GM12878 (cell line): ENCODE measurements around the gene SLC25A46. TPM values are rescaled to one million over a fixed set of nuclear protein-coding genes. Genes with fewer than 3 reads are reported as not detected.

Source experiments
- ATAC-seq: fragments of 200-7000 bp; cut with Tn5 transposase; 3 replicates; pipeline ENCODE4 v1.9.1; 2020; ENCODE audit warnings: mild to moderate bottlenecking, moderate library complexity
- BruUV-seq: library from RNA; stranded (reverse); fragments of 400-500 nt; replicated peaks from 2 replicates; lab custom pipeline; 2021; lab: Mats Ljungman, UMichigan
- CTCF ChIA-PET: fragments of 300-600 bp; sonication (Branson Sonifier 250); formaldehyde crosslinking; extraction: SDS; loops from one replicate; lab custom pipeline; 2021; ENCODE audit warnings: inconsistent platforms; lab: Yijun Ruan, JAX
- POLR2A ChIA-PET: fragments of 350-600 bp; formaldehyde crosslinking; extraction: SDS; loops from one replicate; lab custom pipeline; 2021; ENCODE audit warnings: inconsistent platforms; lab: Charles Lee
- RAD21 ChIA-PET: fragments of 300-600 bp; sonication (Branson Sonifier 250); formaldehyde crosslinking; loops from one replicate; lab custom pipeline; 2023; ENCODE audit warnings: antibody characterized with exemption; ENCODE audit not compliant: unreplicated experiment; lab: Charles Lee
- SMC1A ChIA-PET: fragments of 300-600 bp; sonication (Branson Sonifier 250); formaldehyde crosslinking; loops from one replicate; lab custom pipeline; 2023; ENCODE audit not compliant: unreplicated experiment, uncharacterized antibody; lab: Charles Lee
- DNase-seq: peaks from one replicate; pipeline ENCODE4 v3.0.0-alpha.2; 2011; ENCODE audit warnings: low read depth, low spot score
- FAIRE-seq: peaks from 3 replicates; lab custom pipeline; 2011; peaks lifted over from hg19 to GRCh38; lab: Jason Lieb, UNC
- H2AFZ ChIP-seq: 2 replicates; pipeline ENCODE4 v1.6.0; 2011; ENCODE audit warnings: low read depth, low read length, control low read depth; ENCODE audit not compliant: control insufficient read depth
- H3K27ac ChIP-seq: 2 replicates; pipeline ENCODE4 v1.5.1; 2011; ENCODE audit warnings: control low read depth; ENCODE audit not compliant: control insufficient read depth, insufficient read depth
- H3K27me3 ChIP-seq, 2 experiments: replicated peaks in 1 of 2; 2 replicates each; pipeline versions ENCODE4 v1.6.0 to v1.6.1; 2011; ENCODE audit warnings: low read length in 1 of 2; ENCODE audit not compliant: control insufficient read depth in 2 of 2, insufficient read depth in 2 of 2
- H3K36me3 ChIP-seq, 2 experiments: 2 replicates each; pipeline ENCODE4 v1.5.1; 2011; ENCODE audit warnings: low read length in 1 of 2; ENCODE audit not compliant: control insufficient read depth in 2 of 2, insufficient read depth in 2 of 2
- H3K4me1 ChIP-seq: 2 replicates; pipeline ENCODE4 v1.6.1; 2011; ENCODE audit warnings: mild to moderate bottlenecking, low read length, moderate library complexity, mixed read lengths; ENCODE audit not compliant: control insufficient read depth, insufficient read depth
- H3K4me2 ChIP-seq: 2 replicates; pipeline ENCODE4 v1.6.0; 2011; ENCODE audit warnings: control low read depth; ENCODE audit not compliant: control insufficient read depth, insufficient read depth
- H3K4me3 ChIP-seq: fragments of 200-600 bp; sonication (generic); 2 replicates; pipeline ENCODE4 v1.5.1; 2016
- H3K79me2 ChIP-seq: 2 replicates; pipeline ENCODE4 v1.6.0; 2011; ENCODE audit warnings: low read length; ENCODE audit not compliant: control insufficient read depth, insufficient read depth
- H3K9ac ChIP-seq: 2 replicates; pipeline ENCODE4 v1.8.0; 2011; ENCODE audit warnings: low read length, control low read depth, mixed read lengths; ENCODE audit not compliant: control insufficient read depth, insufficient read depth
- H3K9me3 ChIP-seq: replicated peaks from 3 replicates; pipeline ENCODE4 v1.5.1; 2011; ENCODE audit warnings: mild to moderate bottlenecking, low read length; ENCODE audit not compliant: control insufficient read depth, insufficient read depth
- H4K20me1 ChIP-seq: 2 replicates; pipeline ENCODE4 v1.6.0; 2011; ENCODE audit not compliant: control insufficient read depth, insufficient read depth
- BCL11A ChIP-seq: IDR thresholded peaks from 2 replicates; pipeline ENCODE4 v1.6.1; 2011; ENCODE audit warnings: low read depth, low read length
- BCL3 ChIP-seq: IDR thresholded peaks from 2 replicates; pipeline ENCODE4 v1.6.1; 2011; ENCODE audit warnings: borderline replicate concordance, low read depth, mild to moderate bottlenecking, moderate library complexity, low read length; ENCODE audit not compliant: insufficient read depth, poor library complexity, severe bottlenecking
- CBFB ChIP-seq: IDR thresholded peaks from 2 replicates; pipeline ENCODE4 v1.6.1; 2016; ENCODE audit warnings: antibody characterized with exemption, low read depth
- EZH2 ChIP-seq: IDR thresholded peaks from 2 replicates; pipeline ENCODE4 v1.6.1; 2012; ENCODE audit warnings: low read depth, mild to moderate bottlenecking, control low read depth, inconsistent platforms, low read length, borderline replicate concordance; ENCODE audit not compliant: control insufficient read depth
- HCFC1 ChIP-seq: fragments of 150-350 bp; IDR thresholded peaks from 2 replicates; pipeline ENCODE4 v1.6.1; 2014; ENCODE audit warnings: low read length
- LARP7 ChIP-seq: fragments of 450-650 bp; IDR thresholded peaks from 2 replicates; pipeline ENCODE4 v1.6.1; 2017; ENCODE audit warnings: mild to moderate bottlenecking
- MEF2B ChIP-seq: fragments of 450-650 bp; IDR thresholded peaks from 2 replicates; pipeline ENCODE4 v1.6.1; 2018; ENCODE audit warnings: mild to moderate bottlenecking, moderate library complexity; ENCODE audit not compliant: partially characterized antibody, poor library complexity, severe bottlenecking
- MYB ChIP-seq: fragments of 150-350 bp; IDR thresholded peaks from 2 replicates; pipeline ENCODE4 v1.6.1; 2014; ENCODE audit warnings: mild to moderate bottlenecking, low read depth, low read length, borderline replicate concordance
- PAX8 ChIP-seq: fragments of 450-650 bp; IDR thresholded peaks from 2 replicates; pipeline ENCODE4 v1.6.1; 2017; ENCODE audit warnings: mild to moderate bottlenecking, moderate library complexity
- RBBP5 ChIP-seq: fragments of 200-600 bp; sonication (generic); conservative IDR thresholded peaks from 2 replicates; pipeline ENCODE4 v1.6.1; 2016
- RELA ChIP-seq: fragments of 450-650 bp; IDR thresholded peaks from 2 replicates; pipeline ENCODE4 v1.8.0; 2014; ENCODE audit warnings: borderline replicate concordance; ENCODE audit not compliant: partially characterized antibody
- RFX5 ChIP-seq: IDR thresholded peaks from 2 replicates; pipeline ENCODE4 v1.6.1; 2011; ENCODE audit warnings: low read depth, low read length, improper control_type of control experiment
- SMARCA5 ChIP-seq: fragments of 450-650 bp; IDR thresholded peaks from 2 replicates; pipeline ENCODE4 v1.6.1; 2017; ENCODE audit warnings: mild to moderate bottlenecking
- SPI1 ChIP-seq: IDR thresholded peaks from 2 replicates; pipeline ENCODE4 v1.6.1; 2011; ENCODE audit warnings: low read depth, mild to moderate bottlenecking, low read length, moderate library complexity, borderline replicate concordance; ENCODE audit not compliant: insufficient read depth
- TAF1 ChIP-seq: IDR thresholded peaks from 2 replicates; pipeline ENCODE4 v1.6.1; 2011; ENCODE audit warnings: mild to moderate bottlenecking, low read depth, low read length, borderline replicate concordance
- ZZZ3 ChIP-seq: IDR thresholded peaks from 2 replicates; pipeline ENCODE4 v1.6.1; 2011; ENCODE audit warnings: low read depth; ENCODE audit not compliant: control insufficient read depth, insufficient read length
- WGBS: methylation state at CpG from one replicate; pipeline ENCODE4 v1.1.6; 2016; ENCODE audit warnings: low lambda C conversion rate; ENCODE audit not compliant: insufficient replicate concordance, insufficient coverage; ENCODE audit errors: missing lambda C conversion rate; 5-methylcytosine and 5-hydroxymethylcytosine counted together
- in situ Hi-C: fragments of 300-500 bp; cut with MboI; formaldehyde crosslinking; loops from 9 replicates; pipeline ENCODE4 v1.14.3; 2018; ENCODE audit warnings: mixed read lengths
- intact Hi-C: fragments of 100-400 bp; cut with micrococcal nuclease; formaldehyde crosslinking; loops from one replicate; pipeline ENCODE4 v1.14.2; 2022; ENCODE audit not compliant: unreplicated experiment
- polyA plus RNA-seq, 11 experiments: library from polyadenylated mRNA; depleted of rRNA in 4 of 11; unstranded in 6 of 11; stranded (reverse) in 5 of 11; fragments of >200 nt; fragmentation: Nextera tagmentation in 4 of 11; fragmentation: Illumina TruSeq in 1 of 11; extraction: Ambion mirVana in 4 of 11; extraction: Trizol in 1 of 11; gene quantifications; 1 replicate in 1 of 11; 2 replicates in 10 of 11; pipeline versions ENCODE4 v1.2.1 to v1.2.3, GENCODE V29; 2011 to 2016; ENCODE audit warnings: inconsistent platforms in 2 of 11, missing spikeins in 2 of 11, low read depth in 1 of 11
- total RNA-seq, 4 experiments: library from RNA; depleted of rRNA in 3 of 4; stranded (reverse); fragments of >200 nt in 3 of 4; fragmentation: Illumina TruSeq in 1 of 4; extraction: Trizol in 1 of 4; gene quantifications; 2 replicates each; pipeline versions ENCODE4 v1.2.1 to v1.2.3, GENCODE V29; 2013 to 2021

The SLC25A46 gene
- total and polyA plus RNA-seq, 10 of the 15 experiments (the other 5 are each of a cell fraction or from before 2014, with no cell fraction given): 18.0 to 89.6 (median 68.2) TPM

GRCh38 chr5:110702704-110703103, 36.1 kb upstream of the SLC25A46 start (continued):
- TF ChIP-seq BCL3 (no peak), MYB (no peak), SMARCA5 (no peak), TAF1 (no peak)

DNA sequence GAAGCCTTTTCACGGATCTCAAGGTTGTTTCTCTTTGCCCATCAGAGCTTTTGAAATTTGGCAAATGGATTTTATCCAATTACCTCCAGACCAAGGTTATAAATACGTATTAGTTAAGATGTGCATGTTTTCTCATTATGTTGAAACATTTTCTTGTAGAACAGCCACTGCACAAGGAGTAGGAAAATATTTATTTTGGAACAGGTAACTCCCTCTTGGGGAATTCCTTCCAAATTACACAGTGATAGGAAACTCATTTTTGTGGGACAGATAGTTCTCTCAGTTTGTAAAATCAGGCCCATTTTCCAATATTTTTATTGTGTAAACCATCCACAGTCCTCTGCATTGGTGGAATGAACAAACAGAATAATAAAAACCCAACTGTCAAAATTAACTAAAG, 35.3 kb upstream of the SLC25A46 start:
- Histone ChIP-seq H3K4me2 (no peak overlapping the region), H3K4me1 (no peaks in the 10 kb centered on the region), H3K36me3 (no peaks in the 10 kb centered on the region), H3K79me2 (no peaks in the 10 kb centered on the region), H4K20me1 (no peaks in the 10 kb centered on the region)
- FAIRE-seq: no peak
- intact Hi-C loops: no loop called here
- TF ChIP-seq HCFC1 (no peak), EZH2 (no peak), RFX5 (no peak), CBFB (no peak), MEF2B (no peak), PAX8 (no peak), BCL11A (no peak), LARP7 (no peak), ZZZ3 (no peak), SPI1 (no peak), RELA (no peak), SMARCA5 (no peak), RBBP5 (no peak)
- TF ChIP-seq, all 136 proteins: peak for 0
- no peak overlapping the region for H3K27ac ChIP-seq
- DNase-seq (no peak), ATAC-seq (no peak)
- H3K9ac ChIP-seq: no peak overlapping the region
- no peak overlapping the region for H3K4me3 ChIP-seq
- WGBS: 39% methylated on average over 2 of the region's 2 CpGs
- CTCF ChIA-PET: interaction anchor here (2.5 kb wide), 1 partner anchor 12 kb away, joined by 5 read pairs; no protein-coding TSS in a partner anchor
- no TSS peak for BruUV-seq
- H2AFZ ChIP-seq: no peak overlapping the region
- POLR2A ChIA-PET: no interaction called here
- RAD21 ChIA-PET: no interaction called here
- no peaks in the 10 kb centered on the region for H3K9me3 ChIP-seq
- SMC1A ChIA-PET: interaction anchor here (0.8 to 1.8 kb wide), 4 partner anchors 13 to 51 kb away, joined by 3 to 7 read pairs (median 4); no protein-coding TSS in a partner anchor
- H3K27me3 ChIP-seq: no peaks in the 10 kb centered on the region
- in situ Hi-C loops: no loop called here
